Ovary (tissue), 3 donors: ENCODE measurements around the gene KAT6B.

Source experiments
- CTCF ChIP-seq, 3 donors: fragments of 450-650 bp in 2 of 3; fragments of 200-600 bp in 1 of 3; IDR thresholded peaks; one replicate each; pipeline versions ENCODE4 v1.5.1 to v1.8.0; 2016 to 2022; ENCODE audit warnings: antibody characterized with exemption in 3 of 3, mild to moderate bottlenecking in 1 of 3
- EP300 ChIP-seq: sonication (generic); formaldehyde crosslinking; IDR thresholded peaks from one replicate; pipeline ENCODE4 v1.6.1; 2017; ENCODE audit warnings: antibody characterized with exemption
- POLR2A ChIP-seq: fragments of 450-650 bp; IDR thresholded peaks from one replicate; pipeline ENCODE4 v1.6.1; 2017; ENCODE audit warnings: antibody characterized with exemption, mild to moderate bottlenecking, moderate library complexity
- donor health status: DM: no; HTN: no; CAD: no.

DNA sequence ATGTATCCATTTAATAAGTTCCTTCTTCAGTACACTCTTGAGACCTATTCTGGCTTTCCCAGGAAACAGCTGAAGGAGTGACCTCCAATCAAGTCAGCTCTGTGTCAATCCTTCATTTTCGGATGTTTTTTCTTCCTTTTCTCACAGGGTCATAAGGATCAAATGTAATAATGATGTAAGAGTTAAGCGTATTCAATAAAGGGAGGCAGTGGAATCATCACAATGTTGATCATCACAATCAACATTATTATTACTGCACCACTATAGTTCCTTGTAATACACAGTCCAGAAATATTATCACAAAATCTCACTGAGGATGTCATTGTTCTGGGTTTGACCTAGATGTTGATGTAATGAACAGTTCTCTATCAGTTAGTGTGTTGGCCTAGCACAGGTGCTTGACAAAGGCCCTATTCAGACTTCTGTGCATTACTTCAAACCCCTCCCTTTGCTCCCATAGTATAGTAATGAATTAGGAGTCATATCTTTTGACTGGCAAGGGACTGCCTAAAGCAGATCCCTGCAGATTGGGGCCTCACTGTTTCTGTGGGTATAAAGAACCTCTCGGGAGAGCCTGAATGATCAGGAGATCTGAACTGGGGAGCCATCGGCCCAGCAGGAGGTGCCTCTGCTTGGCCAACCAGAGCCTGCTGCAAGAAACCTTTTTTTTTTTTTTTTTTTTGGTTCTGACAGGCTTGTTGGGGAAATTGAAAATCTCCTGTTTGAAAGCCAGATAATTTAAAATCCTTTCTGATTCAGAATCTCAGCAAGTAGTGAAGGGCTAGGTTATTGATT, 100.6 kb downstream of the KAT6B start:
- TF ChIP-seq POLR2A, result no peak
- TF ChIP-seq CTCF (IDR thresholded peaks at IDR 0.05), result no peak
- TF ChIP-seq EP300, result no peak
